ENCODE results near the gene POLA2.

GRCh38 chr11:65298131-65298535 lies 36.4 kb downstream of the POLA2 start:
- TF ChIP-seq CTCF (IDR thresholded peaks at IDR 0.05): no peak
- no peak for TF ChIP-seq TCF7L2 (IDR thresholded peaks at IDR 0.05; ENCODE audit: low read depth, low read length)
- TF ChIP-seq POLR2AphosphoS5 (IDR thresholded peaks at IDR 0.05; ENCODE audit: low read depth, low read length): no peak

Data from Panc1 (cell line).